Measurements from ENCODE around the gene SLC36A1.

SLC36A1 gene

DNA sequence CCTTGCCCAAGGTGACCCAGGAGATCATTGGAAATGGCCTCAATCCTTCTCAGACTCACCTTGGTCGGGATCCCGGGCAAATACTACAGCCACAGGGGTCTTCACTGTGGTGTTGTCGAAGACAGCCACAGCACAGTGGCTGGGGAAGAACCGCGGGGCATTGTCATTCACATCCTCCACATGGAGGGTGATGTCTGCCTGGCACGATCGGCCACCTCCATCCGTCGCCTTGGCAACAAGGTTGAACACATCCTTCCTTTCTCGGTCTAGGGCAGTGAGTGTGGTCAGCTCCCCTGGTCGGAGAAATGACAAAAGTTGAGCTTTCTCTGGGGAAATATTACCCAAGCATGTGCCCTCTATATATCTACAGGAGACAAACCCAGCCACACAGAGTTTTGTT lies 86.9 kb downstream of the SLC36A1 start:
- DNase-seq (ENCODE audit: low read depth in 2 of 2), result no peak

DNA sequence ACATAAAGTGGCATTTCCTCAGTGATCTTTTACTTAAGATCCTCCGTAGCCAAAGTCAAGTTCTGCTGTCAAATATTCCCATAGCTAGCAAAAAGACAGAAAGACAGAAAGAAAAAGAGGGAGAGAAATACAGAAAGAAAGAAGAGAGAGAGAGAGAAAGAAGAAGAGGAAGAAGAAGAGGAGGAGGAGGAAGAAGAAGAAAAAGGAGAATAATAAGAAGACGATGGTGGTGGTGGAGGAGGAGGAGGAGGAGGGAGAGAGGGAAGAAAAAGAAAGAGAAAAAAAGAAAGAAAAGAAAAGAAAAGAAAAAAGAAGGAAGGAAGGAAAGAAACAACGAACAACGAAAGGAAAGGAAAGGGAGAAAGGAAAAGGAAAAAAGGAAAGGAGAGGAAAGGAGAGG lies 89.6 kb downstream of the SLC36A1 start:
- no peak for DNase-seq (ENCODE audit: low read depth in 2 of 2)

DNA sequence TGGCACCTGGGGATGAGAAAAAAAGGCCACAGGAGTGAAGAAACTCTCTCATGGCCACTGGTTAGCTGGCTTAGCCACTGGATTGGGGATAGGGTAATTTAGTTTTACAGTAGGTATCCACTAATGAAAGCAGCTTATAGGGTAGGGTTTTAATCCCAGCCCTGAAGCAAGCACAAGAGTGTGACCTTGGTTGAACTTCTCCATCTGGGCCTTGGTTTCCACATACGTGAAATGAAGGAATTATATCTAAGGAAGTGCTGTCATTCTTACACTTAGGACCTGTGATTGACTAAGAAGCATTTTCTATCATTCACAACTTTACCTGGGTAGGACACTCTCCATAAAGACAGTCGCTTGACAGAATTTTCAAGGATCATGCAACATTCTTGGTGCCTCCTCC lies 94.2 kb downstream of the SLC36A1 start:
- no peak for DNase-seq (ENCODE audit: low read depth in 2 of 2)
